HUDEP-2 (cell line): ENCODE data around the gene RAD51B.

Experiments used
- DNase-seq, 76 experiments: peaks; one replicate each; lab custom pipeline; 2025; ENCODE audit not compliant: unreplicated experiment in 76 of 76; lab: John Stamatoyannopoulos, UW

Gene RAD51B

DNA sequence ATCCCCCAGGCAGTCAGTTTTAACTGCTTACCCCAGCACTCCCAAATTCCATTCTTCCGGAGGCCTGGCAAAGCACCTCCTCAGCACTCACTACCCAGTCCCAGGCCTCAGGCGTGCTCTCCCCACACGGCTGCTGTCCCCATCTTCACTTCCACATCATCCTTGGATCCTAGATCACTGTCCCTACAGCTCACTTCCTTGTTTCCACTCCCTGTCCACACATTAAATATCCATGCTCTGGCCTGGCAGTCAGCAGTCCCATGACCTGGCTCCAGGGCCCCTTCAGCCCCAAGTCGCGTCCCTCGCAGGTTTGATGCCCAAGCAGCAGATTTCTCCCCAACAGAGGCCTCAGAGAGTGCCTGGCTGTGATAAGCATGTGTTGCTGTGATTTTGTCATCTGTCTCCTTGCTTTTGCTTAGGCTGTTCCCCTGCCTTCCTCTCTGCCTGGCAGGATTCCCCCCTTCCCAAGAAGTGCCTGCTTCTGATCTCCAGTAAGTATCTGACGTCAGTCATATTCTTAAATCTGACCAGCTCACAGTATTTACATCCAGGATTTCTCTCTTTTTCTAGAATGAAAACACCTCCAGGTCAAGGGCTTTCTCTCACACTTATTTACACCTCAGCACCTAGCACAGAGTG is 731.6 kb downstream of the RAD51B start:
- no peak for DNase-seq

- DNase-seq, result no peak
Measured at GRCh38 chr14:68552075-68552474, 732.5 kb downstream of the RAD51B start.

DNA sequence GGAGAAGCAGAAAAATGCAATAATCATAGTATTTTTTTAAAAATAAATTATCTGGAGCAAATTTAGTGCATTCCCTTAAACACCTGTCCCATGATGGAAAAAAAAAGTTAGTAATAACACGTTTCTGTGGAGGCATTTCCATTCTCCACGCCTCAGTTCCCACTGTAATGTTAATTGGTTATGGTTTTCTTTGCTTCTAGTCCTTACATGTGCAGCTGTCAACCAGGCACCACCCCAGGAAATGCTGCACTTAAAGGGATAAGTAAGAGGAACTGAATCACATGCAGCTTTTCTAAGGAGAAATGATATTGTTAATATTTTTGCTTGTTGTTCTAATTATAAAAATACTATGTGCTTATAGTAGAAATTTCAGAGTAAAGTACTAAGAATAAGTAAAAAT is 733.0 kb downstream of the RAD51B start:
- no peak for DNase-seq

DNA sequence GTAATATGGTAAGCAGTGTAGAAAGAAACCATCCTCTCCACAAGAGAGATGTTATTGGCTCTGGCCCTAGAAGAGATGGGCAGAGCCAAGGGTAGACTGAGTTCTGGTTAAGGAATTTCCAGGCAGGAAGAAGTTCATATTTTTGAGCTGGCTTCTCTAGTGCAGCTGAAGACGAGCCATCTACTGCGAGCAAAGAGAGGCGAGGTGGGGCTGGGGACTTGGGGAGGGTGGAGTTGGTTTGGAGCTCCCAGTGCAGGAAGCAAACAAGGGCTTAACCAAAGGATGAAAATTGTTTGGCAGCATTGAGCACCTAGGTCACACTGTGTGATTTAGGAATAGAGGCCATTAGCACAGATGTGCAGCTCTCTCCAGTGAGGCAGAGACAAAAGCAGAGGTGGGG is 733.7 kb downstream of the RAD51B start:
- no peak for DNase-seq

GRCh38 chr14:68554231-68554630 is 734.7 kb downstream of the RAD51B start:
- no peak for DNase-seq

- no peak for DNase-seq
Measured at GRCh38 chr14:68556253-68556652, 736.7 kb downstream of the RAD51B start.

DNA sequence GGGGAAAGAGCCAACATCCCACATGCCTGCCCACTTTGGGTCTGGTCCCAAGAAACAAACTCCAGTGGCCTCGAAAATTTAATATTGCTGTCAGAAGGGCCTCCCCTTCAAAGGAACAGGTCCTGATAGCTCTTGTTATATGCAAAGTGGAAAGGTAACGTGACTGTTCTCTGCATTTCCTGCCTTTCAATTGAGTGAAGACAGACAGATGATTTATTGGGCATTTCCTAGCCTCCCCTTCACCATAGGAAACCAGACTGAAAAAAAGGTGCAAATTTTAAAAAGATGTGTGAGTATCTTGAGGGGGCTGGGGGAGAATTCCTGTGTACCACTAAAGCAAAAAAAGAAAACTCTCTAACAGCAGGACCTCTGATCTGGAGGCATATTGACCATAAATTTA is 738.1 kb downstream of the RAD51B start:
- DNase-seq, result no peak

DNA sequence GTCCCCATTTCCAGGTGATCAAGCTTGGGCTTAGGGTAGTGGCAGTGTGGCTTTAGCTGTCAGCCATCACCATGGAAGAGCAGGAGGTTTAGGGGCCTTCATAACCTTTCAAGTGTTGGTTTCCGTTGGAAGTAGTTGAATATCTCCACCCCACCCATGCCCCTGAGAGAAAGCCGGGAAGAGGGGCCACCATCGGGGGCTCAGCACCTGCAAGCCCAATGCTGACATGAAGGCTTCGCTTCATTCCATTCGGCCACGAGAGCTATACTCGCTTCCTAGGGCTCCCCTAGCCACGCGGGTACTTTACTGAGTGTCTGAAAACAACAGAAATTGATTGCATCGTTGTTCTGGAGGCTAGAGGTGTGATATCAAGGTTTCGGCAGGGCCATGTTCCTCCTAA is 738.5 kb downstream of the RAD51B start:
- no peak for DNase-seq

DNA sequence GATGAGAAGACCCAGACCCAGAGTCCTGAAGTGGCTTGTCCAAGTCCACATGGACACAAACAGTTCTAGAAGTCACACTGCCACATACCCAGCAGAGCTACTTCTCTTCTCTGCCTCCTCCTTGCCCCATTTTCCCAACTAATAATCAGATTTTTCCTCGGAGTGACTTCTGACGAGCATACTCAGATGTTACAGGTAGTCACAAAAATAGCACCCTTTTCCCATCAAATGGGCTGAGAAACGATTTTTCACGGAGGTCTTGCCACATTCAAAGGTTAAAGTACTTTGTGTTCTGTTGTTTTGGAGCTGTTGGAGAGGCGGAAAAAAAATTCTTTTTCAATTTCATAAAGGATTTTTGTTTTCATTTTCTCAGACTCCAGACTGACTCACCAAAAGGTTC is 740.4 kb downstream of the RAD51B start:
- no peak for DNase-seq

DNA sequence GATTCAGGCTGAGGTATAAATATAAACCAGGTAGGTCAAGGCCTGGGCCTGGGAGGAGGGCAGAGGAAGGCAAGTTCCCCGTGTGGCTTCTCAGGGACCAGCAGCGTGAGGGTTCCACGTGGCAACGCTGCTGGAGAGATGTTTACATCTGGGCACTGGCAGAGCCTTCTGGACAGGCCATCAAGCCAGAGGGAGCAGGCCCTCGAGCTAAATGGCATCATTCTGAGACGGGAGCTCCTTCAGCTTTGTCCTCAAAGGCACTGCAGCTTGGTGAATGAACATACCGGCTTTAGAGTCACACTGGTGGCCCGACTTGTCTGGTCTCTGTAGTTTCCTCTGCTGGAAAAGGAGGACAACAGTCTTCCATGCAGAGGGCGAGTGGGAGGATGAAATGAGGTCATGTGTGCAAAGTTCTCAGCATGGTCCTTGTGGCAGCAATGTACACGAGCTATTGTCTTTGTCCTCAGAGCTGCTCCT is 742.0 kb downstream of the RAD51B start:
- no peak for DNase-seq

- DNase-seq, result no peak
Measured at GRCh38 chr14:68562911-68563250, 743.3 kb downstream of the RAD51B start.

- DNase-seq, result no peak
Measured at GRCh38 chr14:68563251-68564131, 743.9 kb downstream of the RAD51B start.

DNA sequence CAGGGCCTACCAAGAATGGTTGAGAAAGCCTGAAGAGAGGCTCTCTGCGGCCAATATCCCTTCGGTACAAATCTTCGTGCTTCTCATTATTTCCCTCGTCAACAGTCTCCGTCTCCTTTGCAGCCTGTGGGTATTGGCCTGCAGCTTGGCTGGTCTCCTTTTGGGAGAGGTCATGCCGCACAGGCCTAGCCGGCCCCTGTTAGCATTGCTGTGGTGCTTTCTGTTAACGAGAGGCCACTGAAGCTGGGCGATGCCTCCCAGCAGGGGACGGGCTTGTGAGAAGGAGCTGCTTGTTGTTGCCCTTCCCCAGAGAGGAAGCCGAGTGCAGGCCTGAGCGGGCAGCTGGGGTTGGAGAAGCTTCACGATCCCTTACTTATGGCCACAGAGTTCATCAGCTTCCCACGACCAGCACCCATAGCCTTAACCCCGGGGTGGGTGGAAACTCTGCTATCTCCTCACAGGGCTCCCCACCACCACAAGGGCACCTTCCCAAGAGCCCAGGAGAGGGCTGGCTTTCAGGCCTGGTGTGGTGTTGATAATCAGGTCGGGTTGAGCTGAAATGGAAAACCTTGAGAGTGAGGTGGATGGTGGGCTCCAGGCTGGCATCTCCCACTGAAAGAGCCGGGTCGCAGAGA is 744.7 kb downstream of the RAD51B start:
- no peak for DNase-seq

DNA sequence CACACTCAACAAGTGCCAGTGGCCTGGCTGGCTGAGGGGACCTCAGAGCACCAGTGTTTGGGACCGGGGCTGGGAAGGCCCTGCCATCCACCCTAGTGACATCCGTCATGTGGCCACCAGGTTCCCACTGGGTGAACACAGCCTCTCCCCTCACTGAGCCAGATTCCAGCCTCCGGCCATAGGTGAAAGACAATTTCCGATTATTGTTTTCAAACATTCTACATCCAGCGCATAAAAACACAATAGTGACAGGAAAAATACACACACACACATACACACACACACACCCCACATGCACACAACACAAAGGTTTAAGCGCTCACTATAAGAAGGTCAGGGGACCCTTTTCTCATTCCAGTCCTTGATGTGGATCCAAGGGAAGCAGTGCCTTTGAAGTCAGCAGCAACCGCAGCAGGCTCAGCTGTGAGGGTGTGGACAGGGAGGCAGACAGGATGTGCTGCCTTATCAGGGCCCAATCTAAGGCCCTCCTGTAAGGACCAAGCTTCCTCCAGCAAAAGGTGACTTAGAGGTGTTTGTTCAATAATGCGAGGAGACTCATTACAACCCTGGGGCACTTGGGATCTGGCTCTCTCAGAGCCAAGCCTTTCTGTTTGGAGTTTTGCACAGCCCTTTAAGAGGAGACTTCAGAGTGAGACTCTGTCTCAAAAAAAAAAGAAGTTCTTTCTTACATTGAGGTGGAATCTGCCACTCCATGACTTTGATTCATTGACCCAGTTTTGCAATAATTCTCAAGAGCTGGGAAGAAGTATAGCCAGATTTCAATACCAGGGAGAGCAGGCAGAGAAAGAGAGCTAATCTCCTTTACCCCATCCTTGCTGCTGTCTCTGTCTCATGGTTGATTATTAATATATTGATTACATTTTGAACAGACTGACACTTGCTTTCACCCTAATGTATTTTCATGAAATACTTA is 745.5 kb downstream of the RAD51B start:
- DNase-seq, result no peak

GRCh38 chr14:68566075-68566474 is 746.5 kb downstream of the RAD51B start:
- DNase-seq, result no peak

- no peak for DNase-seq
Measured at GRCh38 chr14:68568907-68569897, 749.6 kb downstream of the RAD51B start.

DNA sequence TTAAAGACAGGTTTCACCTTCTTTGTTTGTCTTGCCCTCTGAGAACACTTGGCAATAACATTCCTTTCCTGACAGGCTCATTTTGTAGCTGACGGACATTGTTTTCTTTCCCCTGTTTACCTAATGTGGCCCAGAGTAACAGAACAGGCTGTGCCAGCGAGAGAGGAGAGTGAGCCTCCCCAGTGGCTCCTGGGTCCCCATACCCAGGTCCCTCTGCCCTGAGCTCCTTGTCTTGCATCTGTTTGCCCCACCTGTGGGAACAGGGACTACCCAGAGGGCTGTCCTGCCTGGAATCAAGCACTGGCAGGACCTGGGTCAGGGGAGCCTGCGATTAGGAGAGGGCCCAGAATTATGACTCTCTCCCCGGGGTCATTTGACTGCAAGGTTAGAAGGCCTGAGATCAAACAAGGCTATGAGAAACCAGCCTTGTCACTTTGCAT is 750.4 kb downstream of the RAD51B start:
- no peak for DNase-seq

DNA sequence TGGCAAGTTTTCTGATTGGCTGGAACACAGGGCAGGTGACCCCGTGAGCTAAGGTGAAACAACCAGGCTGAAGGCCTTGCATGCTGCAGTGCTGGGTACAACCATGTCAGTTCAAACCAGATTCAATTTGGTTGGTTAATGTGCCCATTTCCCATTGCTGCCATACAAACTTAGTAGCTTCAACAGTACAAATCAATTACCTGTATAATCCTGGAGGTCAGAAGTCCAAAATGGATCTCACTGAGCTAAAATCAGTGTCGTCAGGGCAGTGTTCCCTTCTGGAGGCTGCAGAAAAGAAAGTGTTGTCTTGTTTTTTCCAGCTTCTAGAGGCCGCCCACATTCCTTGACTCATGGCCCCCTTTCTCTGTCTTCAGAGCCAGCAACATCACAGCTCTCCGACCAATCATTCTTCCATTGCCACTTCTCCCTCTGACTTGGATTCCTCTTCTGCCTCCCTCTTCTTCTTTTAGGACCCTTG is 751.6 kb downstream of the RAD51B start:
- no peak for DNase-seq

- DNase-seq, result no peak
Measured at GRCh38 chr14:68571928-68572525, 752.4 kb downstream of the RAD51B start.
